AG04449 (cell line): ENCODE data around the gene UMAD1.

Experiments used
- CTCF ChIA-PET: fragments of 350-600 bp; formaldehyde crosslinking; extraction: SDS; loops from one replicate; lab custom pipeline; 2021; ENCODE audit warnings: antibody characterized with exemption; lab: Yijun Ruan, JAX
- POLR2A ChIA-PET: fragments of 400-600, 350-600 bp; formaldehyde crosslinking; extraction: SDS; loops from one replicate; lab custom pipeline; 2020; ENCODE audit warnings: antibody characterized with exemption, inconsistent platforms; lab: Yijun Ruan, JAX
- DNase-seq: peaks from one replicate; pipeline ENCODE4 v3.0.0-alpha.2; 2010; ENCODE audit warnings: low read depth, low spot score
- H3K4me3 ChIP-seq: 2 replicates; pipeline ENCODE4 v1.5.1; 2011; ENCODE audit warnings: low read depth, mild to moderate bottlenecking, control low read depth, low read length
- TF ChIP-seq, protein P1 (sequence below): IDR thresholded peaks from one replicate; pipeline ENCODE4 v1.5.1; 2011; ENCODE audit warnings: mild to moderate bottlenecking, moderate library complexity, low read length, control low read depth, inconsistent platforms; ENCODE audit not compliant: insufficient read depth; ENCODE audit errors: missing control alignments

Gene UMAD1

DNA sequence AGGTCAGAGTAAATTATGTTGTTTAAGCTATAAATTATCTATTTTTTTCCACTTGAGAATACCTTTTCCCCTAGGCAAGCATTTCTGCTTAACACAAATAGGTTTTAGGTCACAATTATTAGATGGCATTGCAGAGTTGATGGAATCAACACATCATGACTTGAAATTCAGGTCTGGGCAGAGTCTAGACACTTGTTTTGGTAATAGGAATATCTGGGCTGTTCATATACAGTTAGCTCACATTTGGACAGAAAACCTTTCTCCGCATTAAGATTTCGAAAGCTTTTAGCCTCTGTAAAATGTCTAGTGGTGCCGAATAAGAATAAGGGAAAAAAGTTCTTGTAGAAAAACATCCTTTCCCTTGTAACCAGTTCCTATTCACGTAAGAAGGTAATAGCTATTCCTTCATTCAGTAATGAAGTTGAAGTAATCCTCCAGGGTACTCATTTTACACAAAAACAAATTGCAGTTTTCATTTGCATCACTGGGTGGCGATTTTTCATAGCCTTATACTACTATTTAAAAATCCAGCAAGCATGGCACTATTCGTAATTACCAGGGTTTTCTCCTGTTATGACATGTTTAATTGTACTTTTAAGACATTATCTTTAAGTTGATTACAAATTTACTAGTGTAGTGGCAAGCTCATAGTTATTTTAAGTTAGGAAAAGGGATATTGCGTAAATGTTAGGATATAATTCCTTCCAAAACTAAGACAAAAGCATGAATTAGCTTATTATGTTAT is 40.8 kb downstream of the UMAD1 start:
- H3K4me3 ChIP-seq: no peak overlapping the region
- POLR2A ChIA-PET: no interaction called here

DNA sequence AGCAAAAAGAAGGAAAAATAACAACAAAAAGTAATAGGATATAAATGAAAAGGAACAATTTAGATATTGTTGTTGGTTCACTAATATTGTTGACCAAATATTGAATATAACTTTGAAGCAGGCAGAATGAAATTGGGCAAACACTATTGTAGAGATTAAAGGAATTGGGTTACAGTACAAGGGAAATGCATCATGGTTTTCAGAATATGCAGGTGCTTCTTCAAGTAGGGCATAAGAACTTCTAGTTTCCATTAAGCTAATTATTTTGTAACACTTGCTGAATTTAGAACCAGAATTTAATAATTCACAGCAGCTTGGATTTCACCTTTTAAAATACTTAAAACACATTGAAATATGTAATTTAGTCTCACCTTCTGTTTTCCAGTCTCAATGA is 41.4 kb downstream of the UMAD1 start:
- TF ChIP-seq, protein P1, sequence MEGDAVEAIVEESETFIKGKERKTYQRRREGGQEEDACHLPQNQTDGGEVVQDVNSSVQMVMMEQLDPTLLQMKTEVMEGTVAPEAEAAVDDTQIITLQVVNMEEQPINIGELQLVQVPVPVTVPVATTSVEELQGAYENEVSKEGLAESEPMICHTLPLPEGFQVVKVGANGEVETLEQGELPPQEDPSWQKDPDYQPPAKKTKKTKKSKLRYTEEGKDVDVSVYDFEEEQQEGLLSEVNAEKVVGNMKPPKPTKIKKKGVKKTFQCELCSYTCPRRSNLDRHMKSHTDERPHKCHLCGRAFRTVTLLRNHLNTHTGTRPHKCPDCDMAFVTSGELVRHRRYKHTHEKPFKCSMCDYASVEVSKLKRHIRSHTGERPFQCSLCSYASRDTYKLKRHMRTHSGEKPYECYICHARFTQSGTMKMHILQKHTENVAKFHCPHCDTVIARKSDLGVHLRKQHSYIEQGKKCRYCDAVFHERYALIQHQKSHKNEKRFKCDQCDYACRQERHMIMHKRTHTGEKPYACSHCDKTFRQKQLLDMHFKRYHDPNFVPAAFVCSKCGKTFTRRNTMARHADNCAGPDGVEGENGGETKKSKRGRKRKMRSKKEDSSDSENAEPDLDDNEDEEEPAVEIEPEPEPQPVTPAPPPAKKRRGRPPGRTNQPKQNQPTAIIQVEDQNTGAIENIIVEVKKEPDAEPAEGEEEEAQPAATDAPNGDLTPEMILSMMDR: no peak
- no peak overlapping the region for H3K4me3 ChIP-seq
- CTCF ChIA-PET: interaction anchor here (0.7 to 3.7 kb wide), 35 partner anchors 10 to 537 kb away, joined by 3 to 144 read pairs (median 6); partner anchors contain the start of gene RPA3
- POLR2A ChIA-PET: no interaction called here
- no peak for DNase-seq

More for the DNA sequence above, 40.8 kb downstream of the UMAD1 start:
- DNase-seq: no peak
- CTCF ChIA-PET: interaction anchor here (0.6 to 3.7 kb wide), 53 partner anchors 10 to 543 kb away, joined by 3 to 144 read pairs (median 4); partner anchors contain the start of gene RPA3
- TF ChIP-seq, protein P1: peak; percentile 16

DNA sequence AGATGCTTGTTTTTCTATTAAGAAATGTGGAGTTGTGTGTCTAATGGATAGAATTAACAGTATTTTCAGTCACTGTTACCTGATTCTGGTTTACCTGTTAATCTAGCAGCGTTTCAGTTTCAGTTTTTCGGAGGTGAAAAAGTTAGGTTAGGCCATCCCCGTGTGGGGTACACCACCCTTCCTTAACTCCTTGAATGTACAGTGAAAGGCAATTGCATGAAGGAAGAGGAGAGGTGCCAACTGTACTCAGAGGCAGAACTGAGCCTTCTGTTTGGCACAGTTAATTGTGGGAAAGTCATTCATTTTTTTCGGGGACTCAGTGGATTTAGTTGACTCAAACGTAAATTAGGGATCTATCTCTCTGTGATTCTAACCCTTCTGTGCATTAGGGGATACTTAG is 42.3 kb downstream of the UMAD1 start:
- POLR2A ChIA-PET: no interaction called here
- TF ChIP-seq, protein P1: no peak
- no peak overlapping the region for H3K4me3 ChIP-seq
- no peak for DNase-seq
- CTCF ChIA-PET: interaction anchor here (0.8 to 3.7 kb wide), 3 partner anchors 10 to 82 kb away, joined by 4 to 144 read pairs (median 44); no protein-coding TSS in a partner anchor

DNA sequence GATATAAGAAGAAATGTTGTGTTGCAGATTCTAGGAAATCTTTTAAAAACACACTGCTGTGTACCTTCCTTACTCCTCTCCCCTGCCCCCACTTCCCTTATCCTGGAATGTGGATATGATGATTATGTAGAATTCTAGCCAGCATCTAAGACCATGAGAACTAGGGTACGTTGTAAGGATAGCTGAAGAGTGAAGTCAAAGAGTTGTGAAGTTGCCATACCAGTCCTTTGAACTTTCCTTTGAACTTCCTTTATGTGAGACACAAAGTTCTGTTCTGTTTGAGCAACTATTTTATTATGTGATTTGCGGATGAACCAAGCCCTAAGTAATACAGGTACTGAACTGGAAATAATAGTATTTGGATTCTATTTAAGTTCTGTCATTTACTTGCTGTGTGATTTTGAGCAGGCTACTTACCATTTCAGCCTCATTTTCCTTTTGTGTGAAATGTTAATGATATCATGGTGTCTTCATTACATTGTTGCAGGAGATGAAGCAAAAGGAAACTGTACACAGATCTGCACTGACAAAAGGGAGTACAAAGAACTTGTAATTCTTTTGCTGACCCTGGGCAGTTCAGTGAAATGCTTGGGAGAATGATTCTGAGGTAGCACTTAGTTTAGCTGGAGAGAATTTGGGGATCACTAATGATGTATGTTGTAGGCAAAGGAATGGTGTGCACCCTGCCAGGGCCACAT is 46.4 kb downstream of the UMAD1 start:
- TF ChIP-seq, protein P1: no peak
- no peak for DNase-seq
- ChIA-PET POLR2A (no interaction called here), CTCF (interaction anchor here (1.5 to 7.4 kb wide), 3 partner anchors 69 to 503 kb away, joined by 3 to 53 read pairs (median 4); no protein-coding TSS in a partner anchor)
- no peak overlapping the region for H3K4me3 ChIP-seq

DNA sequence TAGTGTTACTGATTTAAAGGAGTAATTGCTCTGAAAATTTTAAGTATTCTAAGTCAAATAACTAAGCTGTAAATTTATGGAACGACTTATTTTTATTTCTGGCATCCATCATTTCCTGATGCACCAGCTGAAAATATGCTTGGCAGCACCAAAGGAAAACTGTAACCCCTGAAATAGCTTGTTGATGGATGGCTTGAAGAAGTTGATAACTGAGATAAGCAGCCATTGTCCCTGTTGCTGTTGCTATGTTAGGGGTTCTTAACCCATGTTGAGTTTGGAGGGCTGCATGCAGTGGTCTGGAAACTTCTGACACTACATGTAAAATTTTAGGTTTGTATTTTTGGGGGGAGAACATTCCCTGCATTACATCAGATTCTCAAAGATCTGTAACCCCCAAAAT is 47.2 kb downstream of the UMAD1 start:
- TF ChIP-seq, protein P1: no peak
- ChIA-PET POLR2A (no interaction called here), CTCF (interaction anchor here (1.1 to 7.4 kb wide), 5 partner anchors 12 to 502 kb away, joined by 3 to 53 read pairs (median 3); no protein-coding TSS in a partner anchor)
- no peak for DNase-seq
- H3K4me3 ChIP-seq: no peak overlapping the region

DNA sequence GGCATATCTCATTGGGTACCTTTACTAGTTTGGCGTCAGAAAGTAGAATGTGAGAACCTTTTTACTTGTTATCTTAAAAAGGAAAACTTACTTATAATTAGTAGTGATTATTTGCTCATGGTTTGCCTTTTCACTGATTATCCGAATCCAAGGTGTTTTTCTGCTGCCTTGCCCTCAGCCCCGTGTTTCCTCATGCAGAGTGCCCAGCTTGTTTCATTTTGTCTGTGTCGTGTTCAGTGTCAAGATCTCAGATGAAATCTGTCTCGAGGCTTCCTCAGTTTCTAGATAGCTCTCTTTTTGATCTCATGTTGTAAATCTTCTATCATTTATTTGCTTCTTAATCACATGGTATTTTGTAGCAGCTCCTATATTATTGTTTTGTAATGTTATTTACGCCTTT is 47.8 kb downstream of the UMAD1 start:
- POLR2A ChIA-PET: no interaction called here
- CTCF ChIA-PET: interaction anchor here (1.1 to 7.4 kb wide), 5 partner anchors 13 to 502 kb away, joined by 3 to 53 read pairs (median 3); no protein-coding TSS in a partner anchor

More for the DNA sequence above, 47.8 kb downstream of the UMAD1 start:
- no peak for DNase-seq
- TF ChIP-seq, protein P1: no peak
- H3K4me3 ChIP-seq: no peak overlapping the region
